Smooth muscle cell (in vitro differentiated cells): Measurements from ENCODE around the gene DPPA2. TPM values are rescaled to one million over a fixed set of nuclear protein-coding genes. Genes with fewer than 3 reads are reported as not detected.

Experiments
- DNase-seq: peaks from one replicate; lab custom pipeline; 2025; ENCODE audit not compliant: unreplicated experiment; lab: John Stamatoyannopoulos, UW
- H2AFZ ChIP-seq: fragments of 200-600 bp; sonication (generic); 2 replicates; pipeline ENCODE4 v1.6.0; 2016; ENCODE audit warnings: antibody characterized with exemption, low read depth, mild to moderate bottlenecking
- H3F3A ChIP-seq: fragments of 200-600 bp; sonication (generic); 2 replicates; pipeline ENCODE4 v1.6.0; 2017; ENCODE audit warnings: antibody characterized with exemption, low read depth
- H3K27ac ChIP-seq: fragments of 200-600 bp; sonication (generic); 2 replicates; pipeline ENCODE4 v1.5.1; 2016; ENCODE audit warnings: low read depth, mild to moderate bottlenecking
- H3K27me3 ChIP-seq: fragments of 200-600 bp; sonication (generic); 2 replicates; pipeline ENCODE4 v1.6.1; 2016; ENCODE audit warnings: low read depth, mild to moderate bottlenecking
- H3K36me3 ChIP-seq: fragments of 200-600 bp; sonication (generic); 2 replicates; pipeline ENCODE4 v1.5.1; 2016; ENCODE audit warnings: low read depth
- H3K4me1 ChIP-seq: fragments of 200-600 bp; sonication (generic); 2 replicates; pipeline ENCODE4 v1.5.1; 2016; ENCODE audit warnings: low read depth
- H3K4me2 ChIP-seq: fragments of 200-600 bp; sonication (generic); 2 replicates; pipeline ENCODE4 v1.6.0; 2016; ENCODE audit warnings: mild to moderate bottlenecking
- H3K4me3 ChIP-seq: fragments of 200-600 bp; sonication (generic); 2 replicates; pipeline ENCODE4 v1.5.1; 2016; ENCODE audit warnings: mild to moderate bottlenecking
- H3K79me2 ChIP-seq: fragments of 200-600 bp; sonication (generic); 2 replicates; pipeline ENCODE4 v1.6.0; 2016; ENCODE audit warnings: low read depth, mild to moderate bottlenecking
- H3K9ac ChIP-seq: fragments of 200-600 bp; sonication (generic); 2 replicates; pipeline ENCODE4 v1.6.0; 2016; ENCODE audit warnings: low read depth
- H3K9me3 ChIP-seq: fragments of 200-600 bp; sonication (generic); replicated peaks from 2 replicates; pipeline ENCODE4 v1.5.1; 2016; ENCODE audit warnings: low read depth
- H4K20me1 ChIP-seq: fragments of 200-600 bp; sonication (generic); 2 replicates; pipeline ENCODE4 v1.6.0; 2016; ENCODE audit warnings: low read depth
- WGBS: methylation state at CpG from one replicate; pipeline ENCODE4 v1.1.7; 2016; ENCODE audit warnings: low lambda C conversion rate; 5-methylcytosine and 5-hydroxymethylcytosine counted together
- polyA plus RNA-seq: library from polyadenylated mRNA; unstranded; fragments of >200 nt; fragmentation: Nextera tagmentation; extraction: Ambion mirVana; gene quantifications from 2 replicates; pipeline ENCODE4 v1.2.1, GENCODE V29; 2016
- total RNA-seq: library from RNA; depleted of rRNA; stranded (reverse); fragments of >200 nt; gene quantifications from 2 replicates; pipeline ENCODE4 v1.2.3, GENCODE V29; 2014
- TF ChIP-seq, protein P1 (sequence below): fragments of 200-600 bp; sonication (generic); IDR thresholded peaks from 2 replicates; pipeline ENCODE4 v1.5.1; 2017; ENCODE audit warnings: borderline replicate concordance, mild to moderate bottlenecking, antibody characterized with exemption; ENCODE audit not compliant: insufficient read depth, poor library complexity, severe bottlenecking

DPPA2 gene
- total and polyA plus RNA-seq, 2 experiments from 2014 or later = 0.27 to 1.2 TPM

DNA sequence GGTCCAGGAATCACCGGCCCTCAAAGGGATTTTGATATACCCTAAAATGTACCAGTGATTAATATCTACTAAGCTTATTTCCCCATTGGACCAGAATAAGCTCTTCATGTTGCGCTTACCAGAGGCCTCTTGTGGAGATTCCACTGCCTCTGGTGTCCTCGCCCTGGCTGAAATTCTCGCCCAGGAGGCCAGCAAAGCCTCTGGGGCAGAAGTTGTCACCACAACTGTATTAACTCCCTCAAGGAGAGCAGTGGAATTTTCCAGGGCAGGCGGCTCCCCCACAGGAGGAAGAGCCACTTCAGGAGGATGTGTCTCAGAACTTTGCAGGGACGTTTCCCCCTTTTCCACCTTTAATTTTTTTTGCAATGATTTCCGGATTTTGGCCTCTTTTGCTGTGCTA is 14.1 kb upstream of the DPPA2 start:
- H2AFZ ChIP-seq = no peak overlapping the region
- TF ChIP-seq, protein P1, sequence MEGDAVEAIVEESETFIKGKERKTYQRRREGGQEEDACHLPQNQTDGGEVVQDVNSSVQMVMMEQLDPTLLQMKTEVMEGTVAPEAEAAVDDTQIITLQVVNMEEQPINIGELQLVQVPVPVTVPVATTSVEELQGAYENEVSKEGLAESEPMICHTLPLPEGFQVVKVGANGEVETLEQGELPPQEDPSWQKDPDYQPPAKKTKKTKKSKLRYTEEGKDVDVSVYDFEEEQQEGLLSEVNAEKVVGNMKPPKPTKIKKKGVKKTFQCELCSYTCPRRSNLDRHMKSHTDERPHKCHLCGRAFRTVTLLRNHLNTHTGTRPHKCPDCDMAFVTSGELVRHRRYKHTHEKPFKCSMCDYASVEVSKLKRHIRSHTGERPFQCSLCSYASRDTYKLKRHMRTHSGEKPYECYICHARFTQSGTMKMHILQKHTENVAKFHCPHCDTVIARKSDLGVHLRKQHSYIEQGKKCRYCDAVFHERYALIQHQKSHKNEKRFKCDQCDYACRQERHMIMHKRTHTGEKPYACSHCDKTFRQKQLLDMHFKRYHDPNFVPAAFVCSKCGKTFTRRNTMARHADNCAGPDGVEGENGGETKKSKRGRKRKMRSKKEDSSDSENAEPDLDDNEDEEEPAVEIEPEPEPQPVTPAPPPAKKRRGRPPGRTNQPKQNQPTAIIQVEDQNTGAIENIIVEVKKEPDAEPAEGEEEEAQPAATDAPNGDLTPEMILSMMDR = no peak
- H3K4me2 ChIP-seq = no peak overlapping the region
- H3K36me3 ChIP-seq = peaks cover 4% of the 10 kb centered on the region
- no peak overlapping the region for H3K4me3 ChIP-seq
- no peaks in the 10 kb centered on the region for H3K27me3 ChIP-seq
- H3K4me1 ChIP-seq = peaks cover 15% of the 10 kb centered on the region
- H3K27ac ChIP-seq = no peak overlapping the region
- 94% methylated on average over 7 of the region's 7 CpGs for WGBS
- peaks cover 14% of the 10 kb centered on the region for H4K20me1 ChIP-seq
- H3K9me3 ChIP-seq = no peaks in the 10 kb centered on the region
- DNase-seq = no peak
- no peak overlapping the region for H3K9ac ChIP-seq
- H3F3A ChIP-seq = no peaks in the 10 kb centered on the region
- H3K79me2 ChIP-seq = peaks cover 3% of the 10 kb centered on the region

DNA sequence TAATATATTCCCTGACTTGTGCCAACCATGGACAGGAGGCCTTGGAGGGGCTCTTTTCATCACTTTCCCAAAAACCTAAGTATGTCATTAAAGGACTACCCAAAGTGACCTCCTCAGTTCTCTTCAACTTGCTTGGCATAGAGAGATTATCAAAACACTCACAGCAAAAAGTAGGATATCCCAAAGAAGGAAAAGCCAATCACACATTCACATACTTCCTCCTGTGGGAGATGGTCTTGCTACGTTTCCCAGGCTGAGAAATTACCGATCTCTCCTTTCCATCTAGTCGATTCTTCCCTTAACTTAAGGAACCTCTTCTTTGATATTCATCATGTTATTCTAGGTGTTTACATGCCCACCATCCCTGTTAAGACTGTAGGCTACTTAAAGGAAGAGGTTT is 11.9 kb upstream of the DPPA2 start:
- H3K4me2 ChIP-seq = no peak overlapping the region
- peaks cover 4% of the 10 kb centered on the region for H3K36me3 ChIP-seq
- no peak for DNase-seq
- TF ChIP-seq, protein P1 = no peak
- no peaks in the 10 kb centered on the region for H3K27me3 ChIP-seq
- H3K9ac ChIP-seq = no peak overlapping the region
- H3K27ac ChIP-seq = no peak overlapping the region
- no peaks in the 10 kb centered on the region for H3K79me2 ChIP-seq
- H4K20me1 ChIP-seq = no peaks in the 10 kb centered on the region
- 98% methylated on average over 3 of the region's 3 CpGs for WGBS
- no peaks in the 10 kb centered on the region for H3F3A ChIP-seq
- H3K9me3 ChIP-seq = no peaks in the 10 kb centered on the region
- H3K4me1 ChIP-seq = peaks cover under 1% of the 10 kb centered on the region
- H2AFZ ChIP-seq = no peak overlapping the region
- H3K4me3 ChIP-seq = no peak overlapping the region

DNA sequence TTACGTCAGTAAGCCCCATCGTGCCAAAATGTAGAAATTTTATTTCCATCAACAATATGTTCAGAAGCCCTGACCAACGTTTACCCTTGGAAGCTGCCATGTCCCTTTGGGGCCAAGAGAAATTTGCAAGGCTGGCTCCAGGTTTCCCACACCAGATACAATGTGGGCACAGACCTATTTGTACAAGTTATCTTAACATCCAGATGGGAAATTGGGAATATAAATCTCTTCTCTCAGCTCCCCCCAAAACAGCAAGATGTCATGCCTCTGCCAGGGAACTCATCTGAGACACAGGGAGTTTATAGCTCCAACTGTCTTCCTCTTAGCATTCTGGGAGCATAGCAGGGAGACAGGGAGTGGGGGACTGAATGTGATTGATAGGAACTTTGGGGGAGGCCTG is 9.3 kb upstream of the DPPA2 start:
- H3K4me1 ChIP-seq = no peaks in the 10 kb centered on the region
- H3K4me2 ChIP-seq = no peak overlapping the region
- TF ChIP-seq, protein P1 = no peak
- no peaks in the 10 kb centered on the region for H3K27me3 ChIP-seq
- no peak overlapping the region for H3K27ac ChIP-seq
- no peaks in the 10 kb centered on the region for H3K9me3 ChIP-seq
- H4K20me1 ChIP-seq = no peaks in the 10 kb centered on the region
- no peaks in the 10 kb centered on the region for H3F3A ChIP-seq
- no peak for DNase-seq
- H3K4me3 ChIP-seq = no peak overlapping the region
- H3K36me3 ChIP-seq = peaks cover 4% of the 10 kb centered on the region
- WGBS = 80% methylated on average over 3 of the region's 3 CpGs
- no peak overlapping the region for H3K9ac ChIP-seq
- no peaks in the 10 kb centered on the region for H3K79me2 ChIP-seq
- no peak overlapping the region for H2AFZ ChIP-seq

DNA sequence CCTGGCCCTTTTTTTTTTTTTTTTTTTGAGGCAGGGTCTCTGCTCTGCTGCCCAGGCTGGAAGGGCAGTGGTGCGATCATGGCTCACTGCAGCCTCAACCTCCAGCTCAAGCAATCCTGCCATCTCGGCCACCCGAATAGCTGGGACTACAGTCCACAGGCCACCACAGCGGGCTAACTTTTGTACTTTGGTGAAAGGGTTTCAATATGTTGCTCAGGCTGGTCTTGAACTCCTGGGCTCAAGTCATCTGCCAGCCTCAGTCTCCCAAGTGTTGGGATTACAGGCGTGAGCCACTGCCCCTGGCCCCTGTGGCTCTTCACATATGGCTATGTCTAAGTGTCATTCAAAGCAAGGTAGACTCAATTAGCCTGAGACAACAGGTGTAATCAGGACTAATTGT is 8.8 kb upstream of the DPPA2 start:
- TF ChIP-seq, protein P1 = no peak
- no peaks in the 10 kb centered on the region for H3K36me3 ChIP-seq
- no peaks in the 10 kb centered on the region for H3K27me3 ChIP-seq

More for the DNA sequence above, 8.8 kb upstream of the DPPA2 start:
- no peak overlapping the region for H3K4me3 ChIP-seq
- H3K27ac ChIP-seq = no peak overlapping the region
- DNase-seq = no peak
- no peaks in the 10 kb centered on the region for H4K20me1 ChIP-seq
- no peaks in the 10 kb centered on the region for H3K4me1 ChIP-seq
- no peaks in the 10 kb centered on the region for H3K9me3 ChIP-seq
- H3K79me2 ChIP-seq = no peaks in the 10 kb centered on the region
- H3F3A ChIP-seq = no peaks in the 10 kb centered on the region
- no peak overlapping the region for H3K9ac ChIP-seq
- no peak overlapping the region for H3K4me2 ChIP-seq
- WGBS = 93% methylated on average over 5 of the region's 5 CpGs
- no peak overlapping the region for H2AFZ ChIP-seq
